Measurements from ENCODE around the gene KIAA1755. TPM values are rescaled to one million over a fixed set of nuclear protein-coding genes. Genes with fewer than 3 reads are reported as not detected.
A peak's percentile ranks its signal among the peaks of the same experiment; 100 is the strongest.

The KIAA1755 gene
- total and polyA plus RNA-seq, 2 of the 4 experiments (the other 2 are of a cell fraction): 2.5 to 5.1 TPM

- WGBS, 2 experiments (ENCODE audit: extremely low coverage in 2 of 2, insufficient read length in 1 of 2): no CpG with 5 or more reads among the region's 8 CpGs
- CTCF ChIA-PET: no interaction called here
- peaks cover 54% of the 10 kb centered on the region for H3K4me1 ChIP-seq (ENCODE audit: control insufficient read depth, insufficient read depth, low read length)
These were observed 90.2 kb downstream of the KIAA1755 start for GRCh38 chr20:38170219-38170825.

More at GRCh38 chr20:38170219-38170825, 90.2 kb downstream of the KIAA1755 start:
- BruUV-seq (replicated peaks): no TSS peak
- DNase-seq (peak; percentile 64), ATAC-seq (ENCODE audit: low read depth) (0 out of 2 replicates have a peak, but pooled peaks have one; percentile 4)
- Histone ChIP-seq H3K14ac (replicated peaks; ENCODE audit: low read depth, low read length) (peak overlapping the region; percentile 78), H3K9ac (ENCODE audit: low read depth, low read length) (peak overlapping the region; percentile 15; the same call in 1 of the 2 replicates), H3K27ac (ENCODE audit: insufficient read depth, low read length) (peak overlapping the region; percentile 74), H2BK5ac (ENCODE audit: low read depth, low read length, poor library complexity, severe bottlenecking) (peak overlapping the region; percentile 94), H4K20me1 (ENCODE audit: insufficient read depth, low read length) (no peaks in the 10 kb centered on the region), H3K27me3 (ENCODE audit: control insufficient read depth, insufficient read depth, low read length) (no peaks in the 10 kb centered on the region), H2AK5ac (ENCODE audit: low read depth, low read length) (peak overlapping the region; percentile 94), H3K18ac (ENCODE audit: low read depth, low read length) (peak overlapping the region; percentile 55), H2BK15ac (ENCODE audit: low read depth, low read length) (peak overlapping the region; percentile 82; the same call in 2 of the 3 replicates), H2BK20ac (ENCODE audit: low read depth, low read length) (peak overlapping the region; percentile 78), H3K4ac (ENCODE audit: low read depth, low read length) (peak overlapping the region; percentile 95), H4K91ac (ENCODE audit: insufficient read depth, low read depth, low read length) (peak overlapping the region; percentile 87), H4K5ac (ENCODE audit: low read depth, low read length) (peak overlapping the region; percentile 51), H4K8ac (ENCODE audit: low read depth in 2 of 2, low read length in 2 of 2) (peak overlapping the region; percentile 39 to 95; a peak in 3 of 4 replicates), H3K9me1 (ENCODE audit: insufficient read depth, low read length) (peaks cover 36% of the 10 kb centered on the region), H3K56ac (ENCODE audit: extremely low read depth, insufficient read depth, low read length) (peak overlapping the region; percentile 59; the same call in 1 of the 2 replicates), H2AK9ac (replicated peaks; ENCODE audit: low read depth, low read length, poor library complexity) (peak overlapping the region; percentile 73), H3K9me3 (ENCODE audit: control insufficient read depth, insufficient read depth, low read length) (no peaks in the 10 kb centered on the region), H3K4me3 (ENCODE audit: insufficient read depth, low read depth, low read length) (no peak overlapping the region), H3K4me2 (ENCODE audit: low read depth, low read length) (no peak overlapping the region; the same call in 1 of the 2 replicates), H2AFZ (replicated peaks; ENCODE audit: low read length, poor library complexity) (peak overlapping the region; percentile 76), H2BK120ac (ENCODE audit: low read depth, low read length) (peak overlapping the region; percentile 99), H3K36me3 (ENCODE audit: control insufficient read depth, insufficient read depth, low read length) (no peaks in the 10 kb centered on the region), H3K23ac (ENCODE audit: low read depth, low read length) (peak overlapping the region; percentile 72), H3K79me1 (ENCODE audit: low read depth in 1 of 2, low read length in 2 of 2) (peaks cover 6 to 8% of the 10 kb centered on the region in 2 experiments; a peak in 3 of 4 replicates)
- TF ChIP-seq USF2 (IDR thresholded peaks at IDR 0.05; ENCODE audit: low read depth, low read length) (no peak), RAD21 (IDR thresholded peaks at IDR 0.05; ENCODE audit: low read length) (no peak), MAFK (IDR thresholded peaks at IDR 0.05; ENCODE audit: low read depth, low read length) (no peak), POLR2A (IDR thresholded peaks at IDR 0.05; ENCODE audit: low read depth, low read length) (no peak), RFX5 (IDR thresholded peaks at IDR 0.05; ENCODE audit: low read depth, low read length) (no peak), CHD1 (IDR thresholded peaks at IDR 0.05; ENCODE audit: low read depth, low read length) (no peak), ELK1 (IDR thresholded peaks at IDR 0.05; ENCODE audit: borderline replicate concordance, low read depth, low read length) (no peak), CEBPB (IDR thresholded peaks at IDR 0.05; ENCODE audit: low read depth, low read length) (no peak), BHLHE40 (IDR thresholded peaks at IDR 0.05; ENCODE audit: low read depth, low read length) (no peak), FOS (IDR thresholded peaks at IDR 0.05; ENCODE audit: low read depth, low read length) (no peak), MXI1 (IDR thresholded peaks at IDR 0.05; ENCODE audit: borderline replicate concordance, low read depth, low read length) (no peak), RCOR1 (IDR thresholded peaks at IDR 0.05; ENCODE audit: insufficient replicate concordance, low read length) (no peak), MAZ (IDR thresholded peaks at IDR 0.05; ENCODE audit: borderline replicate concordance, low read depth, low read length) (no peak), SMC3 (IDR thresholded peaks at IDR 0.05; ENCODE audit: low read depth, low read length) (no peak), NFE2L2 (IDR thresholded peaks at IDR 0.05; ENCODE audit: low read depth, low read length) (no peak)
- POLR2A ChIA-PET (ENCODE audit: unreplicated experiment): no interaction called here
- in situ Hi-C loops (cut with MboI; ENCODE audit: low sequenced_read_pairs): no loop called here
- dilution Hi-C loops (cut with HindIII; ENCODE audit: low sequenced_read_pairs, unreplicated experiment): no loop called here
- intact Hi-C loops (cut with micrococcal nuclease): no loop called here

Measured in IMR-90 (cell line).